Stimulated activated CD8-positive, alpha-beta memory T cell treated with anti-CD3 and anti-CD28 coated beads, Interleukin-4, amount 100 ng/mL, for 4 hours (primary cell): ENCODE measurements around the gene C2orf74.
"Not testable (repeated sequence)": the region's sequence is repeated elsewhere in the genome, so short reads cannot be mapped to it uniquely, and the experiment has no call there.

ENCODE experiments used
- DNase-seq, 2 donors: peaks; one replicate each; pipeline ENCODE4 v3.0.0-alpha.2; 2020; ENCODE audit warnings: low read depth in 2 of 2, low spot score in 1 of 2

Gene C2orf74

GRCh38 chr2:61161888-61162287 lies at the start of gene C2orf74:
Gene C2orf74, plus strand, starts transcription at chr2:61162188. Its CDS starts 327 bp downstream, at chr2:61162515.
- no peak for DNase-seq

- DNase-seq, result no peak
Measured at GRCh38 chr2:61114147-61114546, 47.8 kb upstream of the C2orf74 start.

DNA sequence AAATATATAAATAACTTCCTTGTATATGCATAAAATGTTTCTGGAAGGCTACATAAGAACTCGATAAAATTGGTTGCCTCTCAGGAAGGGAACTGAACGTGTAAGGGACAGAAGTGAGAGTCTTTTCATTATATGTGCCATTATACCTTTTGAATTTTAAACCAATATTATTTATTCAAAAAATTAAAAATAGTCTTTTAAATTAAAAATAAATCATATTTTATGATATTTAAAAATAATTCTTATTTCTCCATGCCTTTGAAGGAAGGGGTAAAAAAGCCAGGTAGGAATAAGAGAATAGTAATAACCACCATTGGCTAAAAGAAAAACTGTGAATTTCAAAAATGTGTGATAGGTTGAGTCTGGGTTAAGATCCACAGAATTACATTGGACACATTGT lies 45.7 kb upstream of the C2orf74 start:
- DNase-seq, result no peak

DNA sequence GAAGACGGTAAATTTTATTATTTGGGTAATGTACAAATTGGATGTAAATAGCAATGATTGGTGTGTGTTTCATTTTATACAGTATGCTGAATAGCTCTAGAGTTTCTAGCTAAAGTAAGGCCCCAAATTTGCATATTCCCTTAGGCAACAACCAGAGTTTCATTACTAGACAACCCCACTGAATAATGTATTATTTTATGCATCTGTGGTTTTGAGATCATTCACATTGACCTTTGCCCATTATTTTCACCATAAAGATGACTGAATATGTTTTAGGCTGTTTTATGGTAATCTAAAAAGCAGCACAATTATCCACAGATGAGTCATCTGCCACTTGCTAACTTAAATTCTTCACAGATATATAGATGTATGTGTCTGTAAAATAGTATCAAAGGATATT lies 44.5 kb upstream of the C2orf74 start:
- no peak for DNase-seq

DNA sequence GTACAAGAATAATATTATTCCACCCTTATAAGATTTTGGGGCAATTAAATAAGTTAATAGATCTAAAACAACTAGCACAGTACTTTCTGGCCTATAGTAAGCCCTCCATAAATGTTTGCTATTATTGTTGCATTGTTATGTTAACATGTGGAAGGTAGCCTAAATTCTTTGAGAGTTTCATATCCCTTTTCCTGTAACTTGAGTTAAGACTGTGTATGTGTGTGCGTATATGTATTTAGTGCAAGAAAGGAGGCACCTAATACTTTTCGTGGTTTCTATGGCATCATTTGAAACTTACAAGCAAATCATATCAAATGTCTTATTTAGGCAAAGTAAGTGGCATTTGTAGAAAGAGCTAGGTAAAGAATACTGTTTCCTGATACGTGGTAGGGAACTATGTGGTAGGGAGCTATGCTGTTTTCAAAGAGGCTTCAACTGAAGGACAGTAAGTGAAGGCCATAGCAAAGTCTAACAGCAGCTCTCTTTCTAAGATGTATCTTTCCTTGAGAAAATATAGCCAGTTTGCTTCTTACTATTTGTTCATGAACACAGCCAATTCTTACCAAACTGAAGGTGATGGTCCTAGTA lies 36.8 kb upstream of the C2orf74 start:
- DNase-seq, result no peak

DNA sequence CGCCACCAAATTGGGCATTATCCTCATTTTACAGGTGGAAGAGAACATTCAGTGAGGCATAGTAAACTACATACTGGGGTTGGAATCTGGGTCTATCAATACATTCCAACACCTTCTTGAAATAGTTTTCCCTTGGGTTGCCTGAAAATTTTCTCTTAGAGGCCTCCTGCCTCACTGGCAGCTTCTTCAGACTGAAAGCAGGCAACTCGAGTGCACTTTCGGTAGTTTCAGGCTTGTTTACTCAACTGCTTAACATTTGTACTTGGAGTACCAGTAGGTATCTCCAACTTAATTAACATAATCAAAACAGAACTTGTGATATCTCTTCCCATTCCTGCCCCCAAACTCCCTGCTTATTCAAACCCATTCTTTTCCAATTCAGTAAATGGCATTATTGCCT lies 36.2 kb upstream of the C2orf74 start:
- no peak for DNase-seq

DNA sequence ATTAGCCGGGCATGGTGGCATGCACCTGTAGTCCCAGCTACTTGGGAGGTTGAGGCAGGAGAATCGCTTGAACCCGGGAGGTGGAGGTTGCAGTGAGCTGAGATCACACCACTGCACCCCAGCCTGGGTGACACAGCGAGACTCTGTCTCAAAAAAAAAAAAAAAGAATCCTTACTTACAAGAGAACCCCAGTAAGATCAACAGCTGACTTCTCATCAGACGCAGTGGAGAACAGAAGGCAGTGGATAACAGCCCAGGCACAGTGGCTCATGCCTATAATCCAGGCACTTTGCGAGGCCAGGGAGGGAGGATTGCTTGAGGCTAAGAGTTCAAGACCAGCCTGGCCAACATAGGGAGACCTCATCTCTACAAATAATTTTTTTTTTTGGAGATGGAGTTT lies 33.9 kb upstream of the C2orf74 start:
- DNase-seq, result not testable (repeated sequence)

DNA sequence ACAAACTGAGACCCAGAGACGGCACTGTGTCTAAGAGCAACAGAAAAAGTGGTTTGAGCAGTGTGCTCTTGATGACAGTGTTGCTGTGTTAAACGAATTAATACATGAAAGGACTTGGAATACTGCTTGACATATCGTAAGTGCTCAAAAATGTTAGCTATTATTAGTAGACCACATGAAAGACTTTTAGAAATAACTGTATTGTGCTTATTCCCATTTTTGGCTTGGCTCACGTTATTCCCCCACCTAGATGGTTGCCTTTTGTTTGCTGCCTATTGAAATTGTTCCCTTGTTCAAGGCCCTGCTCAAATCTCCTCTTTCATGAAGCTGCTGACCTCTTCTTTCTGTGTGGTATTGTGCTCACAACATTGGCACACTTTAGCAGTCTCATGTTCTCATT lies 27.8 kb upstream of the C2orf74 start:
- no peak for DNase-seq

- no peak for DNase-seq
Measured at GRCh38 chr2:61135510-61135909, 26.5 kb upstream of the C2orf74 start.

- no peak for DNase-seq
Measured at GRCh38 chr2:61138859-61139258, 23.1 kb upstream of the C2orf74 start.

GRCh38 chr2:61141151-61141550 lies 20.8 kb upstream of the C2orf74 start:
- no peak for DNase-seq

DNA sequence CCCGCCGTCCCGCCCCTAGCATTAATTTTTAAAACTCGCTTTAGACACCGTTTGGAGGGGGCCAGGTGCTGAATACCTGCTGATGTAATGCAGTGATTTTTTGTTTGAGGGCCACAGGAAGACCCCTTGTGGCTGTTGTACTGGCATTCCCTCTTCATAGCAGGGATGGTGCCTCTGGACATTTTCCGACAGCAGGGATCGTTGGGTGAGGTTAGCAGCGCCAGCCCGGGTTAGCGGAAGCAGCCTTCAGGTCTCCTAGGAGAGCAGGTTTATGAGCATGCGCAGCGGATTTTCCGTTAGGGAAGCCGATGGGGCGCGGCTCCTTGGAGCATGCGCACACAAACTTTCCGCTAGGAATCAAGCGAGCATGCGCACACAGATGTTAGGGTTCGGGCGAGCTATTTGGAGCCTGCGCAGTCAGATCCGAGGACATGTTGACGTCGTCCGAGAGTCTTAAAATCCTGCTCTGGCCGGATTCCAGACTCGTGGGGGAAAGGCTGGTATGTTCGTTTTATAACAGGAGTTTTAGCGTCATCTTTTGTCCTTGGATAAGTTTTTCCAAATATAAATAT lies 17.2 kb upstream of the C2orf74 start:
- DNase-seq, result peak; percentile 82 to 86

DNA sequence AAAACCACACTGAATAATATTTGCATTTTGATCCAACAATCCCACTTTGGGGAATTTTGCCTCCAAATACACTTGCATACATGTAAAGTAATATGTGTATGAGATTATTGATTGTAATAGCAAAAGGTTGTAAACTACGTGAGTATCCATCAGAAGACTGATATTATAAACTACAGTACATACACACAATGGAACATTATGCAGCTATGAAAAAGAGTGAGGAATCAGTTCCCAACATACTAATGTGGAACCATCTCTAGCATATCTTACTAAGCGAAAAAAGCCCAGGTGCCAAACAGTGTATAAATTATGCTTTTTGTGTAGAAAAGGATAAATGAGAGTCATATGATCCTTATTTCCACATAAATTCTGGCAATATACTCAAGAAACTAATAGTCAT lies 16.0 kb upstream of the C2orf74 start:
- DNase-seq, result no peak

- not testable (repeated sequence) for DNase-seq
Measured at GRCh38 chr2:61148091-61148490, 13.9 kb upstream of the C2orf74 start.

GRCh38 chr2:61149074-61149473 lies 12.9 kb upstream of the C2orf74 start:
- DNase-seq, result no peak

- no peak for DNase-seq
Measured at GRCh38 chr2:61151436-61151835, 10.6 kb upstream of the C2orf74 start.

GRCh38 chr2:61157371-61158003 lies 4.5 kb upstream of the C2orf74 start:
- no peak for DNase-seq

- DNase-seq, result no peak
Measured at GRCh38 chr2:61158356-61158955, 3.5 kb upstream of the C2orf74 start.

- DNase-seq, result no peak
Measured at GRCh38 chr2:61162721-61163120, 733 bp downstream of the C2orf74 start.

- not testable (repeated sequence) for DNase-seq
Measured at GRCh38 chr2:61165082-61165481, 3.1 kb downstream of the C2orf74 start.

DNA sequence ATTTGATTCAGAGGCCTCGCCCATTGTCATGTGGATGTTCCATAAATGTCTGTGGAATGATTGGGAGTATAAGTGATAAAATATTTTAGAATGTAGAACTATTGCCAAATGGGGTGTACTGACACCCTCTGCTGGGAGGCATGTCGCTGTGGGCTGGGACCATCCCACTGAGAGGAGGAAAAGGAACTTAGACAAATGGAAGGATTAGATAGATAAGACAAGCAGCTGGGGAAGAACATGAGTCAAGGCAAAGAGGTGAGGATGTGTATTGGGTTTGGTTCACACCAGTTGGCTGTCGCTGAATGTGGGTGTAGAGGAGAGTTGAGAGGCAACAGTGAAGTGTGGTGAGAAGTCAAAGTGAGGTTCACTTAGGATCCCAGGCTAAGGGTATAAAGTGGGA lies 4.0 kb downstream of the C2orf74 start:
- no peak for DNase-seq

- DNase-seq, result no peak
Measured at GRCh38 chr2:61167579-61167978, 5.6 kb downstream of the C2orf74 start.
